GM12872 (cell line): ENCODE results near the gene PRADC1.

Experiments
- CTCF ChIP-seq: IDR thresholded peaks from 3 replicates; pipeline ENCODE4 v1.5.1; 2011; ENCODE audit warnings: low read depth, mild to moderate bottlenecking, low read length, moderate library complexity; ENCODE audit not compliant: insufficient read depth

The PRADC1 gene

GRCh38 chr2:73238149-73238548 is 5.1 kb upstream of the PRADC1 start:
- TF ChIP-seq CTCF: no peak

- no peak for TF ChIP-seq CTCF
These were observed 4.1 kb upstream of the PRADC1 start for GRCh38 chr2:73237168-73237567.

GRCh38 chr2:73235315-73236028 is 2.4 kb upstream of the PRADC1 start:
- TF ChIP-seq CTCF: no peak

- TF ChIP-seq CTCF: no peak
These were observed 1.1 kb upstream of the PRADC1 start, which contains the start of gene CCT7 for GRCh38 chr2:73233932-73234832. Gene CCT7 (plus strand): TSS chr2:73234308. CDS start chr2:73234379, 71 bp downstream.

GRCh38 chr2:73232403-73233153 is 461 bp downstream of the PRADC1 start:
- peak; percentile 31; the same call in 1 of the 3 replicates for TF ChIP-seq CTCF

- no peak for TF ChIP-seq CTCF
These were observed 4.4 kb downstream of the PRADC1 start for GRCh38 chr2:73228631-73229030.

GRCh38 chr2:73227086-73227485 is 6.0 kb downstream of the PRADC1 start:
- no peak for TF ChIP-seq CTCF
